Iris pigment epithelial cell (primary cell): Measurements from ENCODE around the gene PDE4B.

ENCODE experiments used
- DNase-seq: peaks from one replicate; pipeline ENCODE4 v3.0.0-alpha.2; 2011; ENCODE audit warnings: low read depth

PDE4B gene

DNA sequence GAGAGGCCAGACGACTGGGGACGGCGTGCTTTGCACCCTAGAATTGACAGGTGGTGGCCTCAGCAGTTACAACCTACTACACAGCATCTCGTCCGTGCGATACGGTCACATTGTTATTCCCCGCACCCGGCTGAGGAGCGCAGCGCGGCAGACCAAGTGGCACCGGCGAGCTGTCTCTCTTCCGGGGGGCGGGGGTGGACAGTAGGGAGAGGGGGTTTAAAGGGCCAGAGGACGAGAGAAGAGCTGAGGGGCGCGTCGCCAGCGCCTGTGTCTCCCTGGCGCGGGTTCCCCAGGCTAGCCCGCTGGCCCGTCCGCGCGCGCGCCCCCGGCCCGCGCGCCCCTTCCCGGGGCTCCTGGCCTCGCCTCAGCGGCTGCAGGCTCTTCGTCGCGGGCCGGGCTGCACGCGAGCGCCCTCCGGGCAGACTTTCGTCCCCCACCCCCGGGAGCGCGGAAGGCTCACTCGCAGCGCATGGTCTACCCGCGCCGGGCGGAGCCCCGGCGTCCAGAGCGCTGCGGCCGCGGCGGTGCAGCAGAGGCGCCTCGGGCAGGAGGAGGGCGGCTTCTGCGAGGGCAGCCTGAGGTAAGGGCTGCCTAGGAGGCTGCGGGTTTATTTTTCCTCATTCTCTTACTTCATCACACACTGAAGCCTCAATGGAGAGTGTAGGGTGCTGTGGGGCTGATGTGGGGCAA, at the start of gene PDE4B:
Gene PDE4B (plus strand): TSS at position 227 of the 690 bp plus-strand sequence.
- DNase-seq, result peak; percentile 14

- DNase-seq, result no peak
These were observed 48.0 kb upstream of the PDE4B start for GRCh38 chr1:65744731-65745130.

DNA sequence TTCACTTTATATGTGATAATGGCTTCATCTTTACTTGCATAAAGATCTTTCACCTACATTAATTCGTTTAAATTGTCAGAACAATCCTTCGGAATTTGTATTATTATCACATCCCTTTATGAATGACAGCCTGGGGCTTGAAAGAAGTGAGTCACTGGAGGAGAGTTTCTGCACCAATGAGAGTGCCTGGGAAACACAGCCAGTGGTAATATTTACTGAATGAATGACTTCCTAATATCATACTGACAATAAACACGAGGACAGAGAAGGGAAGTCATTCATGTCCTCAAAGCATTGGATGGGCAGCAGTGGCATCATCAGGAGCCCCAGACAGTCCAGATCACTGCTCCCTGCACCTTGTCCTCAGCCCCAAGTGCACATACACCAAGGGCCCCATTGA, 40.7 kb upstream of the PDE4B start:
- no peak for DNase-seq

DNA sequence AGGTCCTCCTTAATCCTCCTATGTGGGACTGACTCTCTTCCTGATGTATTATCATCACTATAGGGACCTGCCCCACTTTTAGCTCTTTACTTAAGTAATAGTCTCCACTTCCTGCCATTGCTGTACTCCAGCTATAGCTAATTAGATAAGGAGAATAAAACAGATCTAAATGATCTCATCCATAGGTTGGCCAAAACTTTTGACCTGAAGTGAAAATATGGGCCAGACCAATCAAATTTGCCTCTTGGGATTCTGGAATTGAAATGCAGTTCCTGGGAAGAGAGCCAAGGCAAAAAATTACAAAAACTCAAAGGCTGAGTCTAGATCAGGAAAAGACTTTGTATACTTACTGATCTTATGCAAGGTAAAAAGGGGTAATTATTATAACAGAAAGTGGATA, 36.1 kb upstream of the PDE4B start:
- DNase-seq, result no peak

- no peak for DNase-seq
These were observed 35.2 kb upstream of the PDE4B start for GRCh38 chr1:65757531-65757930.

- no peak for DNase-seq
These were observed 34.6 kb upstream of the PDE4B start for GRCh38 chr1:65758128-65758527.

- no peak for DNase-seq
These were observed 33.2 kb upstream of the PDE4B start for GRCh38 chr1:65759516-65759915.

DNA sequence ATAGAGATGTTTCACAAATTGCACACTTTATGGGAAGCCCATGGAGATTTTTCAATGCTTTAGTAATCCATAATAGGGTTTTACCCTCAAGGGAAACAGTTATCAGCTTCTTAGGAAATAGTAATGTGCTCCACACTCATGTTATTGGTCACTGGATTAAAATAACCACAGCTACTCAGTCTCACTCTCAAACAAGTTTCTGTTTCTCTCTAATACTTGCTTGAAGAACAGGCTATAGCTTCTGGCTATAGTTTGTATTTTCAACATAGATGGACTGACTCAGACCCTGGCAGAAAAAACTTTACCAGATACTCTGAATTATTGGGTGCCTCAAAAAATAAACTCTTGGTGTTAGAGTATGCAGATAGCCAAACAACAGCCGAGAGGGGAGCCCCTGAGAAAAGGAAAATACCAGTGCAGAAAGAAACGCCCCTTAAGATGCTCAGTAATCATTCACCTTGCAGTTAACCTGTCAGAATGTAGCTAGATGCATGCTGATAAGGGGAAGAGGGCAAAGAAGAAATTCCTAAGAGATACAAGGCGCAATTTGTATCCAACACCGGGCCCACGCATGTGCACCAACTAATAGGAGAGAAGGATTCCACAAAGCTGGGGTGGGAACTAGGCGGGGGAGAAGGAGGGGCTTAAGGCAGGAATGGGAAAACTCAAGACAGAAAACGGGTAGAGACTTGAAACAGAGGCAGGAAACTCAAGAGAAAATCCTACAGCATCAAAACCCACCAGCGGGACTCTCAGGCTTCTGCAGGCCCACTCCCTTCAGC, 30.4 kb upstream of the PDE4B start:
- DNase-seq, result peak; percentile 11

- no peak for DNase-seq
These were observed 28.6 kb upstream of the PDE4B start for GRCh38 chr1:65764052-65764451.

DNA sequence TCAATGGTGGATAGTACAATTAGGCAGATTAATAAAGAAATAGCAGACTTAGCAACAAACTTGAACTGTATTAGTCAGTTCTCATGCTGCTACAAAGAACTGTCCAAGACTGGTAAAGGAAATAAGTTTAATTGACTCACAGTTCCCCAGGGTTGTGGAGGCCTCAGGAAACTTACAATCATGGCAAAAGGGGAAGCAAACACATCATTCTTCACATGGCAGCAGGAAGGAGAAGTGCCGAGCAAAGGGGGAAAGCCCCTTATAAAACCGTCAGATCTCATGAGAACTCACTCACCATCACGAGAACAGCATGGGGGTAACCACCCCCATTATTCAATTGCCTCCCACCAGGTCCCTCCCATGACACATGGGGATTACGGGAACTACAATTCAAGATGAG, 27.1 kb upstream of the PDE4B start:
- no peak for DNase-seq

DNA sequence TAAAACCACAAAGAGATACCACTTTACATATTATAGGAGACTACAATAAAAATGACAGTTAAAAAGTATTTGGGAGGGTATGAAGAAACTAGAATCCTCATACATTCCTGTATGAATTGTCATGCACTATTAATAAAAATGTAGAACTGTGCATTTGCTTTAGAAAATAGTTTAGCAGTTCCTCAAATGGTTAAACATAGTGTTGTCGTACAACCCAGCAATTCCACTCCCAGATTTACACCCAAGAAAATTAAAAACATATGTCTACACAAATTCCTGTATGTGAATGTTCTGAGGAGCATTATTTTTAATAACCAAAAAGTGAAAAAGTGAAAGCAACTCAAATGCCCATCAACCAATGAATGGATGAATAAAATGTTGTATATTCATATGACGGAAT, 23.1 kb upstream of the PDE4B start:
- DNase-seq, result no peak

DNA sequence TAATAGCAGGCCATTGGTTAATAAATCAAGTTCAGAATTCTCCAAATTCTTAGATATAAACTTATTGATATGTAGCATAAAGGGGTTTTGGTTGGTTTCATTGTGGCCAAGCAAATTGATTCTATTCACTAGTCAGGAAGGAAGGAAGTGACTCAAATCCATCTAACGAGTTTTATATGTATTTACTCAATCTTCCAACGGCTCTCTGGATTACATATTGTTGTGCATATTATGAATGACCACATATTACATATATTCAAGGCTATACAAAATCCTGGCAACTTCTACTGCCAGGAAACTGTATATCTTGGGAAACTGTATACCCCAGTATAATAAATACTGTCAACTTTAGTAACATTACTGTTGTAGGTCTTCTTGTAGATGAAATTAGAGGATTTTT, 20.1 kb upstream of the PDE4B start:
- DNase-seq, result no peak

GRCh38 chr1:65773391-65774123, 19.1 kb upstream of the PDE4B start:
- DNase-seq, result peak; percentile 2

DNA sequence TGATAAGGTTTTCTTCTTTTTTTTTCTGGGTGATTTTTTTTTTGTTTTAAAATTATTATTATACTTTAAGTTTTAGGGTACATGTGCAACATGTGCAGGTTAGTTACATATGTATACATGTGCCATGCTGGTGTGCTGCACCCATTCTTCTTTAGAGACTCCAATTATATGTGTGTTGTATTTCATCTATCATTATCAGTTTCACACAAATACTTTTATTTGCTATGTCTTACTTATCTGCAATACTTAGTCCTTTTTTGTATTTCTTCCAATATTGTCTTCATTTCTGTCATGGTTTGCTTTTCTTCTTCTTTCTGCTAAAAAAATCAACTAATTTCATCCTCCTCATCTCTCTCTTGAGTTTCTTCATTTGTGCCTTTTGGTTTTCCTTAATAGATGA, 3.9 kb upstream of the PDE4B start:
- DNase-seq, result no peak

GRCh38 chr1:65791396-65791795, 1.3 kb upstream of the PDE4B start:
- peak; percentile 42 for DNase-seq

- peak; percentile 10 for DNase-seq
These were observed 660 bp upstream of the PDE4B start for GRCh38 chr1:65791801-65792668.

DNA sequence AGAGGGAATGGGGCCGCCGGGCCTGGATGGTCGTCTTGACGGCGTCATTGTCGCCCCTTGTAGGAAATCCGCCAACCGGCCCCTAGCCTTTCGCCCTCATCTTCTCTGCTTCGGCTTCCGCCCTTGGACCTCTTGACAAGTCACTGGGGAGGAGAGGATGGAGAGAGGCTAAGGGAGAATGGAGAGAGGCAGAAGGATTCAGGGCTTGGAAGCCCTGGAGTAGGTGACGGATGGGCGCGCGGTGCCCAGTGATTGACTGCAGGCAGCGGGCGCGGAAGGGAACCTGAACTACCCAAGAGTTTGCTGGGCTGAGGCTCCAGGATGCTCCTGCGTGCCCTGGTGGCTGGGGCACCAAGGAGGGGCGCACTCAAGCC, 651 bp downstream of the PDE4B start:
- DNase-seq, result peak; percentile 3

GRCh38 chr1:65795311-65795710, 2.6 kb downstream of the PDE4B start:
- no peak for DNase-seq

DNA sequence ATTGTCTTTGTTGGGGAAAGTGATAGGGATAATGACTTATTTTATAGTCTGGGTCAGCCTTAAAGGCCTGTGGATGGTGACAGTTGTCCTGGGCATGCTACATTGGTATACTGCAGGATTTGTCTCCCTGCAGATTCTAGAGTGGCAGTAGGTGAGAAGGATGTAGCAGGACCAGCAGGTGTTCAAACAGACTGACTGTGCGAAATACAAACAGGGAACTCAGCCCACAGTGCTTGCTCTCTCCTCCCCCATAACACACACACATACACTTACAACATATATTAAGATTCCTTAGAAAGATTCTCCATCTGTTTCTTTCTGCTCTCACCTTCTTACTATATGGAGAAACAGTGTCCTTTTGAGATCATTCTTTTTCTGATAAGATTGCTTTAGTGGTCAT, 6.9 kb downstream of the PDE4B start:
- no peak for DNase-seq

DNA sequence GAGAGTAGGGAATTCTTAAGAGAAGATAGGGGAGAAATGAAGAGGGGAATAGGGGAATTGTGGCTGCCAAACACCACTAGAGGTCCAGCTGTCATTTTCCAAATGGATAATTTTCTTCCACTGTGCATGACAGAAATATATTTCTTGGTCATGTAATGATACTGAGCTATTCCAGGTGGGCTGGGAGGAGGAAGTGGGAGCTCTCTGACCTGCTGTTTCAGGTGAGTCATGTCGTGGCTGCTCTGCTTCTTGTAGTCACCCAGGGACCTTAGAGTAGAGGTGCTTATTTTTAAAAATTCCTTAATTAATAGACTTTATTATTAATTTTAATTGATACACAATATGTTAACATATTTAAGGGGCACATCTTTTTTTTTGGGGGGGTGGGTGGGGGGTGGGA, 11.9 kb downstream of the PDE4B start:
- no peak for DNase-seq

GRCh38 chr1:65812065-65812464, 19.4 kb downstream of the PDE4B start:
- DNase-seq, result peak; percentile 90

GRCh38 chr1:65813956-65814355, 21.3 kb downstream of the PDE4B start:
- DNase-seq, result no peak
